ENCODE measurements around the gene RFK. TPM values are rescaled to one million over a fixed set of nuclear protein-coding genes. Genes with fewer than 3 reads are reported as not detected.

Gene RFK
- total and polyA plus RNA-seq, 2 of the 13 experiments (the other 11 are each of a cell fraction or from before 2014, with no cell fraction given) = 18.2 to 37.2 TPM

DNA sequence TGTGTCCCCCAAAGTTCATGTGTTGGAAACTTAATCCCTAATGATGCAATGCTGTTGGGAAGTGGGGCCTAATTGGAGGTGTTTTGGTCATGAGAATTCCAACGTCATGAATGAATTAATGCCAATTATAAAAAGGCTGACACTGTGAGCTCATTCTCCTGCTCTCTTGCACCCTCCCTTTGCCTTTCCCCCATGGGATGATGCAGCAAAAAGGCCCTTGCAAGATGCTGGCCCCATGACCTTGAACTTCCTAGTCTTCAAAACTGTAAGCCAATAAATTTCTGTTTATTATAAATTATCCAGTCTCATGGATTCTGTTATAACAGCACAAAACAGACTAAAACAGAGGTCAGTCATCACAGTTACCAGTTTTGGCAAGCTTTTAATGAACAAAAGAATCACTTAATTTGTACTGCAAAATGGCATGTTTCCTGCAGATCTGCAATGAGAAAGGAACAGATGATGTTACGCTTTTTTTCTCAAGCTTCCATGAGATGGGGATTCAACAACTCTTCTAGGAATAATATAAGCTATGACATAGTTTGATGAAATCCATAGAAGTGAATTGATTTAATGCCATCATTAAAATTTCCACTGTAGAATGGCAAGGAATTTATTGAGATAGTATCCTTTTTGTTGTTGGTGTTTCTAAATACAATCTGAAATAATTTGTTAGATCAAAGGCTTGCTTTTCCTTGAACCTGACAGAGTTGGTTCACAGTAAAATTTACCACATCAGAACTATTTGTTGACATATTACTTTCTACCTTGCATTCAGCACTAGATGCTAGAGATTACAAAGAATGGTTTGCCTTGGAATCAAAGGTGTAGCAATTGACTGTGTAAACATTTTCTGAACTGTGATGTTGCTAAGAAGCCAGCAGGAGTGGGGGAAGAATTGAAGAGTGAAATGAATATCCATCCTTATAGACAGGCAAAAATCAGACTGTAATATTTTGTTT, 29.3 kb upstream of the RFK start (continued):
- TF ChIP-seq AHDC1 (CRISPR knock-in tag; IDR thresholded peaks at IDR 0.05; ENCODE audit: borderline replicate concordance) (peak; percentile 85; the same call in 1 of the 2 replicates), ATF3 (CRISPR knock-in tag; IDR thresholded peaks at IDR 0.05) (no peak), USF2 (IDR thresholded peaks at IDR 0.05; ENCODE audit: low read depth, low read length) (no peak), USF2 (CRISPR knock-in tag; IDR thresholded peaks at IDR 0.05; ENCODE audit: borderline replicate concordance) (no peak), NPAS2 (CRISPR knock-in tag; IDR thresholded peaks at IDR 0.05; ENCODE audit: borderline replicate concordance) (no peak), NCOA1 (CRISPR knock-in tag; IDR thresholded peaks at IDR 0.05) (no peak), PREB (CRISPR knock-in tag; IDR thresholded peaks at IDR 0.05) (no peak), SOX6 (IDR thresholded peaks at IDR 0.05) (no peak), SOX6 (CRISPR knock-in tag; IDR thresholded peaks at IDR 0.05) (peak; percentile 88), MLX (CRISPR knock-in tag; IDR thresholded peaks at IDR 0.05) (no peak), ZNF337 (CRISPR knock-in tag; IDR thresholded peaks at IDR 0.05; ENCODE audit: borderline replicate concordance, low read depth) (no peak), ZNF512B (CRISPR knock-in tag; IDR thresholded peaks at IDR 0.05; ENCODE audit: borderline replicate concordance) (no peak)
- TF ChIP-seq, protein P1, sequence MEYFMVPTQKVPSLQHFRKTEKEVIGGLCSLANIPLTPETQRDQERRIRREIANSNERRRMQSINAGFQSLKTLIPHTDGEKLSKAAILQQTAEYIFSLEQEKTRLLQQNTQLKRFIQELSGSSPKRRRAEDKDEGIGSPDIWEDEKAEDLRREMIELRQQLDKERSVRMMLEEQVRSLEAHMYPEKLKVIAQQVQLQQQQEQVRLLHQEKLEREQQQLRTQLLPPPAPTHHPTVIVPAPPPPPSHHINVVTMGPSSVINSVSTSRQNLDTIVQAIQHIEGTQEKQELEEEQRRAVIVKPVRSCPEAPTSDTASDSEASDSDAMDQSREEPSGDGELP (IDR thresholded peaks at IDR 0.05; ENCODE audit: borderline replicate concordance, low read depth) = 0 out of 2 replicates have a peak, but pooled peaks have one; percentile 22

Measured in HepG2 (cell line).